ENCODE data around the gene ADK. TPM values are rescaled to one million over a fixed set of nuclear protein-coding genes. Genes with fewer than 3 reads are reported as not detected.

Gene ADK
- total and polyA plus RNA-seq, 2 experiments from 2014 or later, result 39.9 to 53.0 TPM

DNA sequence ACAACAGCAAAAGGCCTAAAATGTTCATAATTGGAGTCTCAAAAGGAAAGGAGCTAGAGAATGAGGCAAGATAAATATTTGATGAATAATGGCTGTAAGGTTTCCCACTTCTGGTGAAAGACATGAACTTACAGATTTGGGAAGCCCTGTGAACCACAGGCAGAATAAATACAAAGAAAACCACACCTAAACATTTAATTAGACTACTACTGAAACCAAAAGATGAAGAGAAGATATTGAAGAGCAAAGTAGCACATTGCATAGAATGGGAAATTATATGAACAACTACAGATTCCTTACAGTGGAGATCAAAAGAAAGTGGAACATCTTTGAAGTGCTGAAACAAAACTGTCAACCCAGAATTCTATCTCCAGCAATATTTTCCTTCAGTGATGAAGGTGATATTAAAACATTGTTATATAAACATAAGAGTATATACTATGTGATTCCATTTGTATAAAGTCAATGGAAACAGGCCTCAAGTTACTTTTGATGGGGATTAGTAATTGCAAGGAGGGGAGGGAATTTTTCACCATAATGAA is 484.0 kb downstream of the ADK start:
- TF ChIP-seq EZH2phosphoT487 (IDR thresholded peaks at IDR 0.05; ENCODE audit: unreplicated experiment) (no peak), POLR2AphosphoS5 (IDR thresholded peaks at IDR 0.05; ENCODE audit: low read depth) (no peak), CREB1 (CRISPR knock-in tag; IDR thresholded peaks at IDR 0.05; ENCODE audit: low read depth) (no peak), ZNF331 (CRISPR knock-in tag; IDR thresholded peaks at IDR 0.05; ENCODE audit: low read depth) (no peak), JUNB (IDR thresholded peaks at IDR 0.05; ENCODE audit: unreplicated experiment) (no peak), EZH2 (IDR thresholded peaks at IDR 0.05; ENCODE audit: low read depth, unreplicated experiment) (no peak)
- TF ChIP-seq, protein P1, sequence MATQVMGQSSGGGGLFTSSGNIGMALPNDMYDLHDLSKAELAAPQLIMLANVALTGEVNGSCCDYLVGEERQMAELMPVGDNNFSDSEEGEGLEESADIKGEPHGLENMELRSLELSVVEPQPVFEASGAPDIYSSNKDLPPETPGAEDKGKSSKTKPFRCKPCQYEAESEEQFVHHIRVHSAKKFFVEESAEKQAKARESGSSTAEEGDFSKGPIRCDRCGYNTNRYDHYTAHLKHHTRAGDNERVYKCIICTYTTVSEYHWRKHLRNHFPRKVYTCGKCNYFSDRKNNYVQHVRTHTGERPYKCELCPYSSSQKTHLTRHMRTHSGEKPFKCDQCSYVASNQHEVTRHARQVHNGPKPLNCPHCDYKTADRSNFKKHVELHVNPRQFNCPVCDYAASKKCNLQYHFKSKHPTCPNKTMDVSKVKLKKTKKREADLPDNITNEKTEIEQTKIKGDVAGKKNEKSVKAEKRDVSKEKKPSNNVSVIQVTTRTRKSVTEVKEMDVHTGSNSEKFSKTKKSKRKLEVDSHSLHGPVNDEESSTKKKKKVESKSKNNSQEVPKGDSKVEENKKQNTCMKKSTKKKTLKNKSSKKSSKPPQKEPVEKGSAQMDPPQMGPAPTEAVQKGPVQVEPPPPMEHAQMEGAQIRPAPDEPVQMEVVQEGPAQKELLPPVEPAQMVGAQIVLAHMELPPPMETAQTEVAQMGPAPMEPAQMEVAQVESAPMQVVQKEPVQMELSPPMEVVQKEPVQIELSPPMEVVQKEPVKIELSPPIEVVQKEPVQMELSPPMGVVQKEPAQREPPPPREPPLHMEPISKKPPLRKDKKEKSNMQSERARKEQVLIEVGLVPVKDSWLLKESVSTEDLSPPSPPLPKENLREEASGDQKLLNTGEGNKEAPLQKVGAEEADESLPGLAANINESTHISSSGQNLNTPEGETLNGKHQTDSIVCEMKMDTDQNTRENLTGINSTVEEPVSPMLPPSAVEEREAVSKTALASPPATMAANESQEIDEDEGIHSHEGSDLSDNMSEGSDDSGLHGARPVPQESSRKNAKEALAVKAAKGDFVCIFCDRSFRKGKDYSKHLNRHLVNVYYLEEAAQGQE (IDR thresholded peaks at IDR 0.05; ENCODE audit: unreplicated experiment), result no peak
- ATAC-seq, result no peak
- Histone ChIP-seq H3K4me1 (ENCODE audit: insufficient read depth) (peaks cover 4% of the 10 kb centered on the region; the same call in 1 of the 2 replicates), H3K27me3 (ENCODE audit: insufficient read depth) (no peaks in the 10 kb centered on the region), H3K9me2 (ENCODE audit: insufficient read depth) (no peaks in the 10 kb centered on the region), H3F3A (replicated peaks; ENCODE audit: low read depth) (no peaks in the 10 kb centered on the region), H3K4me2 (no peak overlapping the region), H3K4me3 (no peak overlapping the region), H3K36me3 (ENCODE audit: insufficient read depth) (no peaks in the 10 kb centered on the region), H4K20me1 (replicated peaks; ENCODE audit: insufficient read depth) (no peaks in the 10 kb centered on the region), H3K79me2 (replicated peaks; ENCODE audit: insufficient read depth) (no peaks in the 10 kb centered on the region), H2AFZ (no peak overlapping the region), H3K27ac (ENCODE audit: low read depth) (no peak overlapping the region)
- H3K27me3 Mint-ChIP-seq (ENCODE audit: insufficient read depth, low read depth, poor library complexity), result peaks cover 4% of the 10 kb centered on the region
- no peak for DNase-seq (ENCODE audit: low spot score)
- peaks cover 8% of the 10 kb centered on the region; the same call in 2 of the 3 replicates for H3K4me1 Mint-ChIP-seq
- peaks cover 15% of the 10 kb centered on the region; the same call in 2 of the 3 replicates for H3K9me3 Mint-ChIP-seq
- H3K4me3 Mint-ChIP-seq, result no peak overlapping the region
- H3K27ac Mint-ChIP-seq, result no peak overlapping the region
- H3K36me3 Mint-ChIP-seq (ENCODE audit: low read depth), result peaks cover 20% of the 10 kb centered on the region

GRCh38 chr10:74635655-74636054 is 484.6 kb downstream of the ADK start:
- H3K4me3 ChIP-seq, result no peak overlapping the region
- no peak overlapping the region for H2AFZ ChIP-seq
- H3K9me2 ChIP-seq (ENCODE audit: insufficient read depth), result no peaks in the 10 kb centered on the region
- no peak for ATAC-seq
- H3K36me3 Mint-ChIP-seq (ENCODE audit: low read depth), result peaks cover 20% of the 10 kb centered on the region
- H3K27ac Mint-ChIP-seq, result no peak overlapping the region
- no peaks in the 10 kb centered on the region for H3K27me3 ChIP-seq (ENCODE audit: insufficient read depth)
- no peak overlapping the region for H3K27ac ChIP-seq (ENCODE audit: low read depth)
- H3F3A ChIP-seq (replicated peaks; ENCODE audit: low read depth), result no peaks in the 10 kb centered on the region
- peaks cover 15% of the 10 kb centered on the region; the same call in 2 of the 3 replicates for H3K9me3 Mint-ChIP-seq
- DNase-seq (ENCODE audit: low spot score), result no peak
- no peaks in the 10 kb centered on the region for H3K36me3 ChIP-seq (ENCODE audit: insufficient read depth)
- peaks cover 10% of the 10 kb centered on the region; the same call in 1 of the 2 replicates for H3K4me1 ChIP-seq (ENCODE audit: insufficient read depth)
- no peak overlapping the region for H3K4me3 Mint-ChIP-seq
- H3K4me1 Mint-ChIP-seq, result peaks cover 14% of the 10 kb centered on the region
- H3K4me2 ChIP-seq, result no peak overlapping the region
- no peaks in the 10 kb centered on the region for H3K79me2 ChIP-seq (replicated peaks; ENCODE audit: insufficient read depth)
- no peaks in the 10 kb centered on the region for H4K20me1 ChIP-seq (replicated peaks; ENCODE audit: insufficient read depth)
- peaks cover 4% of the 10 kb centered on the region for H3K27me3 Mint-ChIP-seq (ENCODE audit: insufficient read depth, low read depth, poor library complexity)
- TF ChIP-seq CREB1 (CRISPR knock-in tag; IDR thresholded peaks at IDR 0.05; ENCODE audit: low read depth) (no peak), CTCF (conservative IDR thresholded peaks at IDR 0.05; ENCODE audit: low read depth in 2 of 2) (no peak), JUNB (IDR thresholded peaks at IDR 0.05; ENCODE audit: unreplicated experiment) (no peak), STAT1 (IDR thresholded peaks at IDR 0.05; ENCODE audit: unreplicated experiment) (no peak)
- TF ChIP-seq, protein P1 (IDR thresholded peaks at IDR 0.05; ENCODE audit: unreplicated experiment), result no peak
- TF ChIP-seq, protein P2, sequence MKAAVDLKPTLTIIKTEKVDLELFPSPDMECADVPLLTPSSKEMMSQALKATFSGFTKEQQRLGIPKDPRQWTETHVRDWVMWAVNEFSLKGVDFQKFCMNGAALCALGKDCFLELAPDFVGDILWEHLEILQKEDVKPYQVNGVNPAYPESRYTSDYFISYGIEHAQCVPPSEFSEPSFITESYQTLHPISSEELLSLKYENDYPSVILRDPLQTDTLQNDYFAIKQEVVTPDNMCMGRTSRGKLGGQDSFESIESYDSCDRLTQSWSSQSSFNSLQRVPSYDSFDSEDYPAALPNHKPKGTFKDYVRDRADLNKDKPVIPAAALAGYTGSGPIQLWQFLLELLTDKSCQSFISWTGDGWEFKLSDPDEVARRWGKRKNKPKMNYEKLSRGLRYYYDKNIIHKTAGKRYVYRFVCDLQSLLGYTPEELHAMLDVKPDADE (IDR thresholded peaks at IDR 0.05), result no peak
